ENCODE results near the gene LCN6.
"Not testable (repeated sequence)": the region's sequence is repeated elsewhere in the genome, so short reads cannot be mapped to it uniquely, and the experiment has no call there.

Gene LCN6

GRCh38 chr9:136759001-136759400 lies 10.7 kb upstream of the LCN6 start:
- no peak for DNase-seq

DNA sequence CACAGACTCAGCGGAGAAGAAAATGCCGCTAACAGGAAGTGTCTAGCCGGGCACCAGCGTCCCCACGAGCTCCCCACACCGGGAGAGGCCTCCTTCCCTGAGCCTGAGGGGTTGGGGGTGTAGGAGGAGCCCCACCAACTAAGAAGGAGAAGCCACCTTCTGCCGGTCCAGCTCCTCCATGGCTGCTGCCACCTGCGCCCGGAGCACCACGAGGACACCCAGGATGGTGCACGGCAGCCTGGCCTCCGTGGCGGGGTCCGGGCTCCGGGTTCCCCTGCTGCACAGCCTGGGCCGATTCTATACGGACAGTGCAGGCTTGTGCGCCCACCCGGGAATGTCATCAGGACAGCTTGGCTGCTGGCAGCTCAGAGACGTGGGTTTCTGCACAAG lies 9.4 kb upstream of the LCN6 start:
- DNase-seq = no peak

DNA sequence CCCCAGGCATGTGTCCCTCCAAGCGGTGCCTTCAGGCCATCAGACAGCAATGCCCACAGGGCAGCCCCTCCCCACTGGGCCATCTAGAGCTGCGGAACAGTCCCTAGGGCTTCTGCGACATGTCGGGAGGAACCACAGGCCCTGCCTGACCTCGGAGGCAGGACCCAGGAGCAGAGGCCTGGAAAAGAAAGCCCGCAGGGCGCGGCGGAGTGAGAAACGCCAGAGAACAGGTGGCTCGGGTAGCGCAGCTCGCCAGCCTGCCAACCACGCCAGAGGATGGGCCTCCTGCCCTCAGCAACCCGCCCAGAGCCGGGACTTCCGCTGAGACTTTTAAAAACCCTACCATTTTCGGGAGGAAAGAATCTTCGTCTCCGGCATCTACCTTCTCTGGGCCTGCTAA lies 9.0 kb upstream of the LCN6 start:
- DNase-seq = no peak

DNA sequence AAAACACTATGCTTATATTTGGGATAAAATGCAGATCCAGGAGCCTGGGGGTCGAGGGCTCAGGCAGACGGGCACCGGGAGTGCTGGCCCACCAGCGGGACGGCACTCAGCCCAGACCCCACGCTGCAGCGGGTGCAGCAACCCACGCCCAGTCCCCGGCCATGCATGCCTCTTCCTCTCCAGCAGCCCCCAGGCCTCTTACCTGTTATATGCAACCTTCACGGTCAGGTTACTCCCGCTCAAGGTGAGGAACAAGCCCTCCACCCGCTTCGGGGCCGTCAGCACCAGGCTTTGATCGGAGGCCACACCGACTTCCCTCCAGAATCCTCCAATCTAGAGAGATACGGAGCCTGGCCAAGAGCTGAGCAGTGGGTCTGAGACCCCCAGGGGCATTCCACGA lies 8.5 kb upstream of the LCN6 start:
- no peak for DNase-seq

DNA sequence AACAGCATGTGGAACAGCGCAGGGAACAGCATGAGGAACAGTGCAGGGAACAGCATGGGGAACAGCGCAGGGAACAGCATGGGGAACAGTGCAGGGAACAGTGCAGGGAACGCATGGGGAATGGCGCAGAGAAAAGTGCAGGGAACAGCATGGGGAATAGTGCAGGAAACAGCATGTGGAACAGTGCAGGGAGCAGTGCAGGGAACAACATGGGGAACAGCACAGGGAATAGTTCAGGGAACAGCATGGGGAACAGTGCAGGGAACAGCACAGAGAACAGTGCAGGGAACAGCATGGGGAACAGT lies 7.8 kb upstream of the LCN6 start:
- DNase-seq = no peak

- not testable (repeated sequence) for DNase-seq
Measured at GRCh38 chr9:136755302-136756133, 7.2 kb upstream of the LCN6 start.

DNA sequence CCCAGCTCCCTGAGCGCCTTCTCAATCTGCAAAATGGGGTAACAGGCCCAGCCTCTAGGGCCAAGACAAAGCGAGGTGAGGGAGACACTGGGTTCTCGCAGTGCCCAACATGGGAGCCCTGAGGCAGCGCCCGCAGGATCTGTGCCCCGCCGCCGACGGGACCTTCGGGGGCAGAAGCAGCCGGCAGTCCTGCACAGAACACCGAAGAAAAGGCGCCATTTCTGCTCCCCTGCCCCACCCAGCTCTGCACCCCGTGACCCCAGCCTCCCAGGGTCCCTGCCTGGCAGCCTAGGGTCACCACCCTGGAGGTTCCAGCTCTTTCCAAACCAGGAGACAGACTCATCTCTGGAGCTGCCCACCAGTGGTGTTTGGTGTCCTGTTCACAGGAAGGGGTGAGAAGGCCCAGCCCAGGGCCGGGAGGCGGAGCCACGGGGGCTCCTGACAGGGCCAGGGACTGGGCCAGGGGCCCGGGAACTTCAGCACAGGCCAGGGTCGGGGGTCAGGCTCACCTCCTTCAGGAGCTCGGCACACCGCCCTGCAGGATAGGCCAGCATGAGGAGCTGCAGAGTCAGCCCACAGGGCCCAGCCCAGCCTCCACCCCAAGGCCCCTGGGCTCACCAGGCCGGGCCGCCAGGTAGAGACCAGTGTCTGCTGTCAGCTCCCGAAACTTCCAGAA lies 6.4 kb upstream of the LCN6 start:
- DNase-seq = no peak

DNA sequence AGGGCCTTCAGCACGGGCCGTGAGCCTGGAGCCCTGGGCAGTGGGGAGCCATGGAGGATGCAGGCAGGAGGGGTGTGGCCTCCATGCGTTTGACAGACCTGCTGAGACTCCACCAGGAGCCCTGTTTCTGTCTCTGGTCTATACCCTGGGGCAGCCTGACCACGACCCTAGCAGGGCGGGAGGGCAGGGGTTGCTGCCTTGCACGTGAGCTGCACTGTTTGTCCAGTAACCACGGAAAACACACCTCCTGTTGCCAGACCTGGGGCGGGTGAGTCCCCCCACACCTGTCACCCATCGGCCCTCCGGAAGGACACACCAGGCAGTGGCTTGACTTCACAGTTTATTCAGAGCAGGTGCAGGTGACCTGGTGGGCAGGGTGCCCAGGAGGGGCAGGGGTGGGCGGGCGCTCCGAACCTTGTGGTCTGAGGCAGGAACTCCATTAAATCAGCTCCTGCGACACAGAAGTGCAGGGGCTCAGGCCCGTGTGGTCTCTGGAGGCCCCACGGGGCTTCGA lies 5.8 kb upstream of the LCN6 start:
- DNase-seq = no peak

DNA sequence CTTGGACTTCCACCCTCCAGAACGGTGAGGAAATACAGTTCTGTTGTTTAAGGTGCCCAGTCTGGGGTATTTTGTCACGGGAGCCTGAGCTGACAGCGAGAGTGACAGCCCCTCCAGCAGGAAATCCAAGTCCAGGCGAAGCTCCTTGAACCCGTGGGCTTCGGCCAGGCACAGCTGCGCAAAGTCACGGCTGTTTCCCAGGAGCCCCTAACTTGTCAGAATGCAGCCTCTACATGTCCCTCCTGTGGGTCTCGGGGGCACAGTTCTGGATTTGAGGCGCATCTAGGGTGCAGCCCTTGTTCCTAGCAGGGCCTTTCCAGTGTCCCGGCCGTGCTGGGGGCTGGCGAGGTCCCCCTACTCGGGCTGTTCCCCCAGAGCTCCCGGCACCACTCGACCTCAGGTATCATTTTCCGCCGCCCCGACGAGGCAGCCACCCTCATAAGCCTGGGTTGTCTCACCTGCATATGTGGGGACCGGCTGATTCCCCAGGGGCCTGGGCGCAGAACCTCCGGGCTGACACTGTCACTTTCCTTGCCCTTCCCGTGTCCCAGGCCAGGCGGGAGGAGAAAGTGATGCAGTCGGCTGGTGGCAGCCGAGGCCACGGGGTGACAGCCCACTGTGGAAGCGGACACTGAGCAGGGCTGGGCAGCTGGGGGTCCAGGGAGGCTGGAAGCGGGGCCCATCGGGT lies 5.2 kb upstream of the LCN6 start:
- DNase-seq = no peak

- DNase-seq = no peak
Measured at GRCh38 chr9:136751814-136752213, 3.5 kb upstream of the LCN6 start.

- no peak for DNase-seq
Measured at GRCh38 chr9:136751244-136751643, 2.9 kb upstream of the LCN6 start.

DNA sequence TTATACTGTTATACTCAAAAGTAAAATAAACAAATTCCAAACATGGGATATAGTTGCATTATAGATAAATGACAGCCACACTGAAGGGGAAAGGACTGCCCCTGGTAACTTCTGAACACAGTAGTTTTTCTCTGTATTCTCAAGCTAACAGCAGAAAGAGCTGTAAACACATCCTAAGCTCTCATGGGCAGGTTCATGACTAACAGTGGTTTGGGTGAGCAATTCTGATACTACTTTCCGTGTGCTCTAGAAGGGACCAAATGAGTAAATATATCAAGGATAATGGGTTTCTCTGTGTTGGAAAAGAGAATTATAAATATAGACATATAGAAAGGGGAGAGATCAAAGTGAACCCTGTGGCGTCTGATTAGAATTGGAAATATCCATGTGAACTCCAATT lies 2.2 kb upstream of the LCN6 start:
- DNase-seq = no peak

DNA sequence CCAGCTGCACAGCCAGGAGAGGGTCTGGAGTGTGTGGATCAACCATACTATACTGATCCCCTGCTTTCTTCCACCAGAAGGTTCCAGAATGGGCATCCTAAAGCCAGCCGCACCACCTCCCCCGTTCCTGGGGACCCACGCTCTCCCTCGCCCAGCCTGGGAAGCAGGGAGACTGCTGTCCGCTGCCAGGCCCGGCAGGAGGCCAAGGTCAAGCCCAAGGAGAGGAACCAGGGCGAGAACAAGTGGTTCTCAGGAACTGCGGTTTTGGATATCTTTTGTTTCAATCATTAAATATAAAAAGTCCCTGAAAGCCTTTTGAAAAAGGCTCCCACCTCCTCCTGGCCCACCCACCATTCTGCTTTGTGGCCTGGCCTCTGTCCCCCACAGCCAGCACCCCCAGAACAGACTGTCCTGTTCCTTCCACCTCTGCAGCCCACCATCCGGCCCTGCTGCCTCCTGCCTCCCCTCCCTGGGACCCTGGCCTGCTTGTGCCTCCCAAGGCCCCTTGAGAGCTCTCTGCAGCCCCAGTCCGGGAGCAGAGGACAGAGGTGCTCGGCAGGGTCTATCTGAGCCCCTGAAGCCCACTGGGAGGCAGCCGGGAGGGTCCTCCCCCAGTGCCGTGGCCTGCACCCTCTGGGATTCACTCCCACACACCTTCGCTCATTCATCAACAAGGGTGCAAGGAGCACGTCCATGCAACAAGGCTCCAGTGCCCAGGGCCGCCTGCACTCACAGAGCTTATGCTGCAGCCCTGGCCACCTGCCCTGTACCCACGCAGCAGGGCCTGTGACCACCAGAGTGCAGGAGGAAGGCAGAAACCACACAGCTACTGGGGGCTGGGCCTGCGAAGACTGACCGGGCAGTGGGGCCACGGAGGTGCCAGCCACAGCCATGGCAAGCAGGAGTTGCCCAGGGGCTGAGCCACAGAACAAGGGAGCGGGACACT lies 614 bp upstream of the LCN6 start:
- no peak for DNase-seq

- DNase-seq = no peak
Measured at GRCh38 chr9:136747161-136748060, 914 bp downstream of the LCN6 start.

GRCh38 chr9:136746621-136747020 lies 1.7 kb downstream of the LCN6 start:
- DNase-seq = no peak

- DNase-seq = no peak
Measured at GRCh38 chr9:136746155-136746490, 2.2 kb downstream of the LCN6 start.

DNA sequence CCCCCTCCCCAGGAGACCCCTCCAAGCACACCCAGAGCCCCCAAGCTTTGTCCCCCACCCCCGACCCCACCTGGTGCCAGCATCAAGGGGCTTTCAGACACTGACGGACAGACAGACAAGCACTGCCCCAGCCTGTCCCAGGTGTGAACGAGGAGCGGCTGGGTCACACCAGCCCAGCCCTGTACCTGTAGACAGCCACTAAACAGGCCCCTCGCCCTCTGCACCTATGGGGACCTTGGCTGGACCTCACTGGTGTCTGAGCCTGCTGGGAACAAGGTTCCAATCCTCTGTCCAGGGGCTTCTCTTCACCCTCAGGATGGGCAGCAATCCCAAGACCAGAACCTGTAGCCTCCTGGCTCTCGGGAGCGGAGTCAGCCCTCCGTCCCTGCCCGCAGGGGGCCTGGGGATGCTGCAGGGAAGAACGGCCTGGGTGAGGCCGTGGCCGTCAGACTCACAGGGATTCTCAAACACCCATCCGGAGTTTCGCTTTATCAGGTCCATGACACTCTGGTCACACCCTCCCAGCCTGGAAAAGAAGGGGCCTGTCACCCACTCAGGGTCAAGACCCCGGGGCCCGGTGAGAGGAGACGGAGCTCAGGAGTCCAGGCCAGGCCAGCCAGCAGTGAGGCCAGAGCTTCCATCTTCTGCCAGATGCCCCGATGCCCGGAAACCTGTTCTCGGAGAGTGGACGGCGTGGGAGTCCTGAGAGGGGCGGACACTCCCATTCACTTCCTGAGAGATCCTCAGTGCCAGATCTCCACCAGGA lies 2.8 kb downstream of the LCN6 start:
- no peak for DNase-seq

- no peak for DNase-seq
Measured at GRCh38 chr9:136744773-136745172, 3.6 kb downstream of the LCN6 start.

GRCh38 chr9:136743639-136744211 lies 4.6 kb downstream of the LCN6 start:
- DNase-seq = no peak

DNA sequence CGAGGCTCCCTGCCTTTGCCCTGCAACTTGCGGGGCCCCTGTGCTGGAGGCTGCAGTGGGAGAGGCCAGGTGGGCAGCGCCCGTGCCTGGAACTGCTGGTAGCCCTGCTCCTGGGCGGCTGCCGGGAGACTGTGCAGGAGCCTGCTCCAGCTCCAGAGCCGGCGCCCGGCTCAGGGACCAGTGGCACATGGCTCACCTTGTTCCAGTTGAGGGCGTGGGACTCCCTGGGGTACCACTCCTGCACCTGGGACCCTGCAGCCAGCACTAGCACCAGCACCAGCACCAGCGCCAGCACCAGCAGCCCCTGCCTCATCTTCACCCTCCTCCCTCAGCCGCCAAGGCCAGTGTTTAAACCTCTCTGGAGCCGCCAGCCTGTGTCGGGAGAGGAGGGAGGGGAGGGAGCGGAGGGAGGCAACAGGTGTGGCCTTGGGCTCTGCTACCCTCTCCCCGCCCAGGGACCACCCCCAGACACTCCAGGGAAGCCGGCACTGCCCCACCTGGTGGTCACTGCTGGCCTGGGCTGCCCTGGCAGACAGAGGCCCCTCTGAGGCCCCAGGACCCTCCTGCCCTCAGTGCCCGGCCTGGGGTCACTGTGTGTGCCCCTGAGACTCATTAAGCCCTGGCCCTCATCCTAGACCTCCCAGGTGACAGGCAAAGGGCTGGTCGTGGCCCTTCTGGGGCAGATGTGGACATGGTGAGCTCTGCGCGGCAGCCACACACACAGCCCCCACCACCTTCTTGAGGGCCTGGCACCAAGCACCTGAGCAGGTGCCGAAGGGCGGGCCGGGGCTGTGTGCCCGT lies 5.5 kb downstream of the LCN6 start, which contains the start of gene LCN10:
Gene LCN10 (minus strand): TSS at position 350 of the 801 bp plus-strand sequence. CDS start 37 bp downstream, at position 313.
- no peak for DNase-seq
